Astrocyte (in vitro differentiated cells and primary cell): ENCODE data around the gene SCRN3.

Experiments used
- EZH2 ChIP-seq: IDR thresholded peaks from 2 replicates; pipeline ENCODE4 v1.6.1; 2012; ENCODE audit warnings: mild to moderate bottlenecking, low read length, inconsistent platforms; ENCODE audit not compliant: insufficient read depth
- TF ChIP-seq, protein P1 (sequence below): IDR thresholded peaks from 2 replicates; pipeline ENCODE4 v1.5.1; 2011; ENCODE audit warnings: low read depth, mild to moderate bottlenecking, inconsistent platforms, low read length, moderate library complexity; ENCODE audit not compliant: insufficient read depth

DNA sequence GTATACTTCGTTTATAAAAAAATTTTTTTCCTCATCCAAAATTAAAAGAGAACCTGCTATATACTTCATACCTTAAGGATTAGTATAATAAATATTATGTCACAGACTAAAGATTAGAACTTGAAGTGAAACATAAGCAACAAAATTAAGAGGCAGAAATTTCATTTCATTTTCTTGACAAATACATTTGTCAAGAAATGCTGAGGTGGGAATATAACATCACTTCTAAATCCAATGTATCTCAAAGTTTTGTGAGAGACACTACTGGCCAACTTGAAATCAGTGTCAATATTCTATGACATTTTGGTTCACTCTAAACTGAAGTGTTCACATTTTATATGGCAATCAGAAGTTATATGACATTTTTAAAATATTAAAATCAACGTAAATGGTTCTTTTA, 43.8 kb downstream of the SCRN3 start:
- no peak for TF ChIP-seq EZH2
- TF ChIP-seq, protein P1, sequence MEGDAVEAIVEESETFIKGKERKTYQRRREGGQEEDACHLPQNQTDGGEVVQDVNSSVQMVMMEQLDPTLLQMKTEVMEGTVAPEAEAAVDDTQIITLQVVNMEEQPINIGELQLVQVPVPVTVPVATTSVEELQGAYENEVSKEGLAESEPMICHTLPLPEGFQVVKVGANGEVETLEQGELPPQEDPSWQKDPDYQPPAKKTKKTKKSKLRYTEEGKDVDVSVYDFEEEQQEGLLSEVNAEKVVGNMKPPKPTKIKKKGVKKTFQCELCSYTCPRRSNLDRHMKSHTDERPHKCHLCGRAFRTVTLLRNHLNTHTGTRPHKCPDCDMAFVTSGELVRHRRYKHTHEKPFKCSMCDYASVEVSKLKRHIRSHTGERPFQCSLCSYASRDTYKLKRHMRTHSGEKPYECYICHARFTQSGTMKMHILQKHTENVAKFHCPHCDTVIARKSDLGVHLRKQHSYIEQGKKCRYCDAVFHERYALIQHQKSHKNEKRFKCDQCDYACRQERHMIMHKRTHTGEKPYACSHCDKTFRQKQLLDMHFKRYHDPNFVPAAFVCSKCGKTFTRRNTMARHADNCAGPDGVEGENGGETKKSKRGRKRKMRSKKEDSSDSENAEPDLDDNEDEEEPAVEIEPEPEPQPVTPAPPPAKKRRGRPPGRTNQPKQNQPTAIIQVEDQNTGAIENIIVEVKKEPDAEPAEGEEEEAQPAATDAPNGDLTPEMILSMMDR = no peak
